ENCODE results near the gene SMIM36. TPM values are rescaled to one million over a fixed set of nuclear protein-coding genes. Genes with fewer than 3 reads are reported as not detected.

SMIM36 gene
- total and polyA plus RNA-seq, 12 donors, result not detected

DNA sequence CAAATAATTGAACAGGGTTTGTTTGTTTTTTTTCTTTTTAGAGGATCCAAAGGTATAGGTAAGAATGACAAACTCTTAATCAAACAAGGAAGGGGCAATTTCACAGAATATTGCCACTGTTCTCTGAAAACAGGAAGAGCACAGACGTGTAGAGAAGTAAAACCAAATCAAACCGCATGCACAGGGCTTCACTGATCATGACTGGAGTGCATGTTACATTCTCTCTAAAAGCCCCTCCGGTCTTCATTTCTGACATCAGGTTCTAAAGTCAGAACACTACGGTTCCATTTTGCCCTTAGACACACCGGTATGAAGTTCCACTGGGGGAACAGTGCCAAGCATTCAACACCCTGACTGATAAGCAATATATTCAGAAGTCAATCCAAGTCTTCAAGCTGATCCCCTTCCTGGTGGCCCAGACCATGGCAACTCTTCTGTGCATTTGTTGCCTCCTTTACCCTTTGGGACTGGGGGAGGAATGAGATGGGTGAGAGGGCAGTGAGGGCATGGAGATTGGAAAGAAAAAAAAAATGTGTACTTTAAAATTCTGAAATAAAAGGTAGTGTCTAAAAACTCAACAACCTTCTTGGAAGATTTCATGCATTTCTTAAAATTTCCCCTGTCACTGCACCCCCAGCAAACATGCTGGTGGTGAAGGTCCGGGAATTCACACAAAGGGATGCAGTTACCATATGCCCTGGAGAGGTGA lies 91.0 kb downstream of the SMIM36 start:
- peaks cover 0 to 16% of the 10 kb centered on the region in 2 donors for H3K4me1 ChIP-seq (replicated peaks in 1 of 2)
- peak in 1 of 7 donors; percentile 23 for DNase-seq
- H3K4me3 ChIP-seq, result peak overlapping the region in 2 of 4 donors; percentile 67 to 93
- WGBS, 4 donors, result 56 to 73% (median 65%) methylated on average over 6 of the region's 6 CpGs
- peak overlapping the region in 4 of 5 donors; percentile 56 to 86 (median 78) for H3K27ac ChIP-seq
- H3K9me3 ChIP-seq (replicated peaks in 1 of 3), result no peaks in the 10 kb centered on the region
- peaks cover 3% of the 10 kb centered on the region for H3K27me3 ChIP-seq
- H3K36me3 ChIP-seq (replicated peaks in 1 of 2), result no peaks in the 10 kb centered on the region
- TF ChIP-seq CTCF (IDR thresholded peaks at IDR 0.05), result no peak
- TF ChIP-seq POLR2A (IDR thresholded peaks at IDR 0.05), result no peak
- intact Hi-C loops (cut with DNase I), result no loop called here

GRCh38 chr17:55418369-55419268 lies 92.6 kb downstream of the SMIM36 start:
- DNase-seq, result no peak
- 93 to 98% (median 95%) methylated on average over 3 of the region's 3 CpGs for WGBS, 4 donors
- peaks cover 0 to 16% of the 10 kb centered on the region in 2 donors for H3K4me1 ChIP-seq (replicated peaks in 1 of 2)

GRCh38 chr17:55417411-55418268 lies 93.6 kb downstream of the SMIM36 start:
- DNase-seq, result no peak
- no peaks in the 10 kb centered on the region for H3K27me3 ChIP-seq
- no peak overlapping the region for H3K27ac ChIP-seq
- H3K9me3 ChIP-seq (replicated peaks in 1 of 3), result no peaks in the 10 kb centered on the region
- no peak overlapping the region for H3K4me3 ChIP-seq
- 96 to 100% (median 98%) methylated on average over 4 of the region's 4 CpGs for WGBS, 4 donors
- H3K4me1 ChIP-seq (replicated peaks in 1 of 2), result peaks cover 0 to 16% of the 10 kb centered on the region in 2 donors
- intact Hi-C loops (cut with DNase I), result no loop called here
- no peaks in the 10 kb centered on the region for H3K36me3 ChIP-seq (replicated peaks in 1 of 2)
- TF ChIP-seq CTCF (IDR thresholded peaks at IDR 0.05) (no peak), POLR2A (IDR thresholded peaks at IDR 0.05) (no peak)

More at GRCh38 chr17:55418369-55419268, 92.6 kb downstream of the SMIM36 start:
- Histone ChIP-seq H3K4me3 (no peak overlapping the region), H3K9me3 (replicated peaks in 1 of 3) (no peaks in the 10 kb centered on the region), H3K36me3 (replicated peaks in 1 of 2) (no peaks in the 10 kb centered on the region), H3K27ac (no peak overlapping the region), H3K27me3 (peaks cover 3% of the 10 kb centered on the region)
- TF ChIP-seq POLR2A (IDR thresholded peaks at IDR 0.05) (no peak), CTCF (IDR thresholded peaks at IDR 0.05) (no peak)
- intact Hi-C loops (cut with DNase I), result no loop called here
